Nephron (organoid): ENCODE data around the gene YPEL3.
A peak's percentile ranks its signal among the peaks of the same experiment; 100 is the strongest.

Experiments used
- H3K27ac Mint-ChIP-seq, 3 experiments: 2 replicates each; pipeline ENCODE4 v1.8.0; 2020; ENCODE audit warnings: mixed read lengths in 3 of 3, mild to moderate bottlenecking in 2 of 3, moderate library complexity in 1 of 3
- H3K27me3 Mint-ChIP-seq: 2 replicates; pipeline ENCODE4 v1.8.0; 2021; ENCODE audit warnings: low read depth, mild to moderate bottlenecking, moderate library complexity, mixed read lengths
- H3K36me3 Mint-ChIP-seq: 2 replicates; pipeline ENCODE4 v1.8.0; 2020; ENCODE audit warnings: low read depth, mixed read lengths
- H3K4me1 Mint-ChIP-seq: 2 replicates; pipeline ENCODE4 v1.8.0; 2020; ENCODE audit warnings: mixed read lengths
- H3K4me3 Mint-ChIP-seq, 3 experiments: 2 replicates each; pipeline ENCODE4 v1.8.0; 2020; ENCODE audit warnings: mild to moderate bottlenecking in 3 of 3, mixed read lengths in 3 of 3, moderate library complexity in 2 of 3
- H3K9me3 Mint-ChIP-seq: 2 replicates; pipeline ENCODE4 v1.8.0; 2020; ENCODE audit warnings: mixed read lengths
- TF ChIP-seq, protein P1 (sequence below), 3 experiments: fragments of 200-600 bp; sonication (generic); IDR thresholded peaks; one replicate each; pipeline ENCODE4 v1.5.0; 2021; ENCODE audit warnings: antibody characterized with exemption in 3 of 3; ENCODE audit not compliant: unreplicated experiment in 3 of 3

YPEL3 gene

GRCh38 chr16:30075503-30076275 lies 20.3 kb downstream of the YPEL3 start, which contains the start of gene PPP4C:
PPP4C (plus strand) TSS chr16:30075994; CDS start chr16:30076378, 384 bp downstream.
- Mint-ChIP-seq H3K27me3 (no peaks in the 10 kb centered on the region), H3K4me3 (peak within 1 kb of the TSS; percentile 95 to 98 (median 97)), H3K27ac (peak within 1 kb of the TSS; percentile 92 to 98 (median 96)), H3K36me3 (peaks cover 47% of the 10 kb centered on the region), H3K4me1 (peaks cover 19% of the 10 kb centered on the region), H3K9me3 (no peaks in the 10 kb centered on the region)
- TF ChIP-seq, protein P1, sequence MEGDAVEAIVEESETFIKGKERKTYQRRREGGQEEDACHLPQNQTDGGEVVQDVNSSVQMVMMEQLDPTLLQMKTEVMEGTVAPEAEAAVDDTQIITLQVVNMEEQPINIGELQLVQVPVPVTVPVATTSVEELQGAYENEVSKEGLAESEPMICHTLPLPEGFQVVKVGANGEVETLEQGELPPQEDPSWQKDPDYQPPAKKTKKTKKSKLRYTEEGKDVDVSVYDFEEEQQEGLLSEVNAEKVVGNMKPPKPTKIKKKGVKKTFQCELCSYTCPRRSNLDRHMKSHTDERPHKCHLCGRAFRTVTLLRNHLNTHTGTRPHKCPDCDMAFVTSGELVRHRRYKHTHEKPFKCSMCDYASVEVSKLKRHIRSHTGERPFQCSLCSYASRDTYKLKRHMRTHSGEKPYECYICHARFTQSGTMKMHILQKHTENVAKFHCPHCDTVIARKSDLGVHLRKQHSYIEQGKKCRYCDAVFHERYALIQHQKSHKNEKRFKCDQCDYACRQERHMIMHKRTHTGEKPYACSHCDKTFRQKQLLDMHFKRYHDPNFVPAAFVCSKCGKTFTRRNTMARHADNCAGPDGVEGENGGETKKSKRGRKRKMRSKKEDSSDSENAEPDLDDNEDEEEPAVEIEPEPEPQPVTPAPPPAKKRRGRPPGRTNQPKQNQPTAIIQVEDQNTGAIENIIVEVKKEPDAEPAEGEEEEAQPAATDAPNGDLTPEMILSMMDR (IDR thresholded peaks at IDR 0.05; ENCODE audit: unreplicated experiment in 3 of 3) = peak in 1 of 3 experiments; percentile 12

- H3K36me3 Mint-ChIP-seq = peaks cover 53% of the 10 kb centered on the region
- peak overlapping the region; percentile 55 to 66 (median 57) for H3K27ac Mint-ChIP-seq
- H3K4me1 Mint-ChIP-seq = peaks cover 34% of the 10 kb centered on the region
- H3K9me3 Mint-ChIP-seq = no peaks in the 10 kb centered on the region
- TF ChIP-seq, protein P1 (IDR thresholded peaks at IDR 0.05; ENCODE audit: unreplicated experiment in 3 of 3) = no peak
- H3K27me3 Mint-ChIP-seq = no peaks in the 10 kb centered on the region
- peak overlapping the region; percentile 48 to 83 (median 48) for H3K4me3 Mint-ChIP-seq
These were observed 25.5 kb downstream of the YPEL3 start for GRCh38 chr16:30070490-30070889.

DNA sequence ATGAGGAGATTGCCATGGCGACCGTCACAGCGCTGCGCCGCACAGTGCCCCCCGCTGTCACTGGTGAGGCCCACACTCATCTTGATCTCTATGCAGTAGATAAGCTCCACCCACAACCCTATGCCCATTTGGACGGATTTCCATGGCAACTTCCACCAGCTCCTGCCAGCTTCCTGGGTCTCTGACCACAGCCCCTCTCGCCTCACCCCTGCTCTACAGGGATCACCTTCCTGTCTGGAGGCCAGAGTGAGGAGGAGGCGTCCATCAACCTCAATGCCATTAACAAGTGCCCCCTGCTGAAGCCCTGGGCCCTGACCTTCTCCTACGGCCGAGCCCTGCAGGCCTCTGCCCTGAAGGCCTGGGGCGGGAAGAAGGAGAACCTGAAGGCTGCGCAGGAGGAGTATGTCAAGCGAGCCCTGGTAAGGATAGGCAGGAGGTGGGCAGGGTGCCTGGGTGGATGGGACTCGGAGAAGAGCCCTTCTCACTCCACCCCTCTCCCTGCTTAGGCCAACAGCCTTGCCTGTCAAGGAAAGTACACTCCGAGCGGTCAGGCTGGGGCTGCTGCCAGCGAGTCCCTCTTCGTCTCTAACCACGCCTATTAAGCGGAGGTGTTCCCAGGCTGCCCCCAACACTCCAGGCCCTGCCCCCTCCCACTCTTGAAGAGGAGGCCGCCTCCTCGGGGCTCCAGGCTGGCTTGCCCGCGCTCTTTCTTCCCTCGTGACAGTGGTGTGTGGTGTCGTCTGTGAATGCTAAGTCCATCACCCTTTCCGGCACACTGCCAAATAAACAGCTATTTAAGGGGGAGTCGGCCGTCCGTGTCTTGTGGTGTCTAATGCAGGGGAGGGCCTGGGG lies 26.2 kb downstream of the YPEL3 start:
- H3K9me3 Mint-ChIP-seq = no peaks in the 10 kb centered on the region
- peaks cover 53% of the 10 kb centered on the region for H3K36me3 Mint-ChIP-seq
- no peaks in the 10 kb centered on the region for H3K27me3 Mint-ChIP-seq
- TF ChIP-seq, protein P1 (IDR thresholded peaks at IDR 0.05; ENCODE audit: unreplicated experiment in 3 of 3) = no peak
- H3K27ac Mint-ChIP-seq = peak overlapping the region; percentile 55 to 66 (median 57)
- H3K4me1 Mint-ChIP-seq = peaks cover 34% of the 10 kb centered on the region
- H3K4me3 Mint-ChIP-seq = peak overlapping the region; percentile 48 to 83 (median 65)

DNA sequence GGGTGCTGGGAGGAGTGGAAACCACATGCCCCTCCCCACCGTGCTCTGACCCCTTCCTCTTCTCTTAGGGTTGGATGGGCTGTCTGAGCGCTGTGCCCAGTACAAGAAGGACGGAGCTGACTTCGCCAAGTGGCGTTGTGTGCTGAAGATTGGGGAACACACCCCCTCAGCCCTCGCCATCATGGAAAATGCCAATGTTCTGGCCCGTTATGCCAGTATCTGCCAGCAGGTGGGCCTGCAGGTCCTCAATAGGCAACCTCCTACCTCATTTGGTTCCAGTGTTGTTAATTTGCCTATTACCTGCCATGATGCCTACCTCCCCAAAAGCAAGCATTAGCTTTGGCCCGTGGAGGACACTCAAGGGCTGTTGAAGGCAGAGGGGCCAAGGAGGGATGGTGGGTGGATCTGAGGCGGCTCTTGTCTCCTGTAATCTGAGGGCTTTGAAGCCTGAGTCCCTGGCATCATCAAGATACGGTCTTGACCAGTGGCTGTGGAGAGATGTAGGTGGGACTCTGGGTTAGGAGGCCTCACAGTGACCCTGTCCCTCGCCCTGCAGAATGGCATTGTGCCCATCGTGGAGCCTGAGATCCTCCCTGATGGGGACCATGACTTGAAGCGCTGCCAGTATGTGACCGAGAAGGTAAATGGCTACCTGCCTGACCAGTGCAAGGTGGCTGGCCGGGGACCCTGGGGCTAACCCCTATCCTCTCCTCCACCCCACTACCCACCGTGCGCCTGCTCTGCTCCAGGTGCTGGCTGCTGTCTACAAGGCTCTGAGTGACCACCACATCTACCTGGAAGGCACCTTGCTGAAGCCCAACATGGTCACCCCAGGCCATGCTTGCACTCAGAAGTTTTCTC lies 27.0 kb downstream of the YPEL3 start:
- H3K27me3 Mint-ChIP-seq = no peaks in the 10 kb centered on the region
- peak overlapping the region; percentile 64 to 75 (median 66) for H3K27ac Mint-ChIP-seq
- peak overlapping the region; percentile 73 to 83 (median 81) for H3K4me3 Mint-ChIP-seq
- H3K9me3 Mint-ChIP-seq = no peaks in the 10 kb centered on the region
- H3K4me1 Mint-ChIP-seq = peaks cover 38% of the 10 kb centered on the region
- peaks cover 53% of the 10 kb centered on the region for H3K36me3 Mint-ChIP-seq
- TF ChIP-seq, protein P1 (IDR thresholded peaks at IDR 0.05; ENCODE audit: unreplicated experiment in 3 of 3) = peak; percentile 33 to 44 (median 37)

GRCh38 chr16:30068333-30068732 lies 27.7 kb downstream of the YPEL3 start:
- H3K4me3 Mint-ChIP-seq = peak overlapping the region; percentile 73 to 83 (median 81)
- H3K27me3 Mint-ChIP-seq = no peaks in the 10 kb centered on the region
- TF ChIP-seq, protein P1 (IDR thresholded peaks at IDR 0.05; ENCODE audit: unreplicated experiment in 3 of 3) = no peak
- peaks cover 45% of the 10 kb centered on the region for H3K4me1 Mint-ChIP-seq
- peaks cover 53% of the 10 kb centered on the region for H3K36me3 Mint-ChIP-seq
- H3K27ac Mint-ChIP-seq = peak overlapping the region; percentile 62 to 75 (median 64)
- H3K9me3 Mint-ChIP-seq = no peaks in the 10 kb centered on the region
